Measurements from ENCODE around the gene ZNF687. TPM values are rescaled to one million over a fixed set of nuclear protein-coding genes. Genes with fewer than 3 reads are reported as not detected.

Gene ZNF687
- total and polyA plus RNA-seq, 7 donors, result 4.6 to 14.8 (median 11.7) TPM

DNA sequence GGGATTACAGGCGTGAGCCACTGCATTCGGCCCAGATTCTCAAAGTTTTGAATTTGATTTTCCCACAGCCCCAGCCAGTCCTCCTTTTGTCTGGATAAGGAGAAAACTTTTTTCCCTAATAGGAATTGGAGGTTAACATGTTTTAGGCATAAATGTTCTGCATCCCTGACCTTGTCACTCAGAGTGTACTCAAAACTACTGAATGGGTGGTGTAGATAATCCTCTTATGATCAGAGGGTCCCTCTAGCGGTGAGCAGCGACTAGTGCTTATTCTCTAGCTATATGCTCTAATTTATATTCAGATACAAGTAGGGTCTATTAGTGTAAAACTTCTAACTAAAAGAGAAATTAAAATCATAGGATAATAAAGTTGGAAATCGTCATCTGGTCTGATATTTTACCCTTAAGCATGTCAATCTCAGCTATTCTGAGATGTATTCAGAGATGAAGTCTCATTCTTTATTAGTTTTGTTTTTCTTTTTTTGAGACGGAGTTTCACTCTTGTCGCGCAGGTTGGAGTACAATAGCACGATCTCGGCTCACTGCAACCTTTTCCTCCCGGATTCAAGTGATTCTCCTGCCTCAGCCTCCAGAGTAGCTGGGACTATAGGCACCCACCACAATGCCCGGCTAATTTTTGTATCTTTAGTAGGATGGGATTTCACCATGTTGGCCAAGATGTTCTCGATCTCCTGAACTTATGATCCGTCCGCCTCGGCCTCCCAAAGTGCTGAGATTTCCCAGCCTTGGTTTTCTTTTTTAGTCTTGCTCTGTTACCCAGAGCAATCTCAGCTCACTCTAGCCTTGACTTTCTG lies 30.2 kb upstream of the ZNF687 start:
- DNase-seq (peak; percentile 29 to 63), ATAC-seq (peak; percentile 46 to 60 (median 50))
- Histone ChIP-seq H3K36me3 (ENCODE audit: insufficient read depth in 1 of 2, low read depth in 1 of 2) (peaks cover 6 to 32% of the 10 kb centered on the region in 2 donors), H3K9me3 (no peaks in the 10 kb centered on the region), H3K4me3 (no peak overlapping the region), H3K27me3 (ENCODE audit: insufficient read depth in 3 of 3, low read length in 2 of 3) (no peaks in the 10 kb centered on the region), H3K27ac (peak overlapping the region; percentile 20), H3K4me1 (peaks cover 13% of the 10 kb centered on the region)
- intact Hi-C loops (cut with DNase I), result loop anchor here (1.0 to 2.0 kb wide), 2 partner anchors 53 to 55 kb away; partner anchors contain the start of gene PIP5K1A (in 1 of the 2)
- TF ChIP-seq, protein P1, sequence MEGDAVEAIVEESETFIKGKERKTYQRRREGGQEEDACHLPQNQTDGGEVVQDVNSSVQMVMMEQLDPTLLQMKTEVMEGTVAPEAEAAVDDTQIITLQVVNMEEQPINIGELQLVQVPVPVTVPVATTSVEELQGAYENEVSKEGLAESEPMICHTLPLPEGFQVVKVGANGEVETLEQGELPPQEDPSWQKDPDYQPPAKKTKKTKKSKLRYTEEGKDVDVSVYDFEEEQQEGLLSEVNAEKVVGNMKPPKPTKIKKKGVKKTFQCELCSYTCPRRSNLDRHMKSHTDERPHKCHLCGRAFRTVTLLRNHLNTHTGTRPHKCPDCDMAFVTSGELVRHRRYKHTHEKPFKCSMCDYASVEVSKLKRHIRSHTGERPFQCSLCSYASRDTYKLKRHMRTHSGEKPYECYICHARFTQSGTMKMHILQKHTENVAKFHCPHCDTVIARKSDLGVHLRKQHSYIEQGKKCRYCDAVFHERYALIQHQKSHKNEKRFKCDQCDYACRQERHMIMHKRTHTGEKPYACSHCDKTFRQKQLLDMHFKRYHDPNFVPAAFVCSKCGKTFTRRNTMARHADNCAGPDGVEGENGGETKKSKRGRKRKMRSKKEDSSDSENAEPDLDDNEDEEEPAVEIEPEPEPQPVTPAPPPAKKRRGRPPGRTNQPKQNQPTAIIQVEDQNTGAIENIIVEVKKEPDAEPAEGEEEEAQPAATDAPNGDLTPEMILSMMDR (IDR thresholded peaks at IDR 0.05), result peak; percentile 81
- WGBS, 3 donors, result 62 to 69% (median 62%) methylated on average over 16 of the region's 16 CpGs

DNA sequence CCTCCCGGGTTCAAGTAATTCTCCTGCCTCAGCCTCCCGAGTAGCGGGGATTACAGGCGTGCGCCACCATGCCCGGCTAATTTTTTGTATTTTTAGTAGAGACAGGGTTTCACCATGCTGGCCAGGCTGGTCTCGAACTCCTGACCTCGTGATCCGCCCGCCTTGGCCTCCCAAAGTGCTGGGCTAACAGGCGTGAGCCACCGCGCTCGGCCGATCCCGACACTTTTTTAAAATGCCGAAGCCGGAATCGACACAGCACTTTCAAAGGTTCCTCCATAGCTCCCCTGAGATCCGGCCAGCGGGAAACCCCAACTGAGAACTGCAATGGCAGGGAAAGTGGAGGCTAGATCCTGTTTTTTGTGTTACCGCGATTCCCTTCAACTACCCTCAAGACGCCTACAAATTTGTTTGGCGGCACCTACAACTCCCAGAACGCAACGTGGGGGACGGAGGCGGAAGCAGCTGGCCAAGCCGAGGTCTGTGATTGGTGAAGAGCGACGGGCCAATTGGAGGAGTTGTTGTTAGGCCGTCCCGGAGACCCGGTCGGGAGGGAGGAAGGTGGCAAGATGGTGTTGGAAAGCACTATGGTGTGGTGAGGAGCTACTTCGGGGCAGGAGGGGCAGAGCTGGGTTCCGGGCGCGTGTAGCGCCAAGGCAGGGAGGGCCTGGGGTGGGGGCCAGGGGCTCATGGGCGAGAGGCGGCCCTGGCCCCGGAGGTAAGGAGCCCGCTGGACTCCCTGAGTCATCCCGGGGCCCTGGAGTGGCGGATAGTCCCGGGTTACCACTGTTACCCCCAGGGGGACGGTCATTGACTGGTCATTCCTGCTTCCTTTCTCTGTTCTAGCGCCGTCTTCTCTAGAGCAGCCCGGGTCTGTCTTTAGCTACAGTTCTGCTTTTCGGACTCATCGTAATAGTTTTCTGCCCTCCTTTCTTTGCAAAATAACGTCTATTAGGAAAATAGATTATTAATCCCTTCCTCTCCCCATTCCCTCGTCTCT lies 27.6 kb upstream of the ZNF687 start, which contains the start of gene PSMD4:
Gene PSMD4 (plus strand): TSS at position 518 of the 997 bp plus-strand sequence. CDS start 49 bp downstream, at position 567.
- DNase-seq (peak; percentile 93 to 97), ATAC-seq (peak; percentile 96 to 99 (median 98))
- no peaks in the 10 kb centered on the region for H3K9me3 ChIP-seq
- 7 to 8% (median 8%) methylated on average over 54 to 56 of the region's 56 CpGs for WGBS, 3 donors
- H3K27me3 ChIP-seq (ENCODE audit: insufficient read depth in 3 of 3, low read length in 2 of 3), result no peaks in the 10 kb centered on the region
- peak within 1 kb of the TSS; percentile 98 for H3K27ac ChIP-seq
- TF ChIP-seq, protein P1 (IDR thresholded peaks at IDR 0.05), result no peak
- H3K4me1 ChIP-seq, result peaks cover 35% of the 10 kb centered on the region
- intact Hi-C loops (cut with DNase I), result no loop called here
- H3K4me3 ChIP-seq, result peak within 1 kb of the TSS; percentile 100
- peaks cover 0 to 5% of the 10 kb centered on the region in 2 donors for H3K36me3 ChIP-seq (ENCODE audit: insufficient read depth in 1 of 2, low read depth in 1 of 2)

DNA sequence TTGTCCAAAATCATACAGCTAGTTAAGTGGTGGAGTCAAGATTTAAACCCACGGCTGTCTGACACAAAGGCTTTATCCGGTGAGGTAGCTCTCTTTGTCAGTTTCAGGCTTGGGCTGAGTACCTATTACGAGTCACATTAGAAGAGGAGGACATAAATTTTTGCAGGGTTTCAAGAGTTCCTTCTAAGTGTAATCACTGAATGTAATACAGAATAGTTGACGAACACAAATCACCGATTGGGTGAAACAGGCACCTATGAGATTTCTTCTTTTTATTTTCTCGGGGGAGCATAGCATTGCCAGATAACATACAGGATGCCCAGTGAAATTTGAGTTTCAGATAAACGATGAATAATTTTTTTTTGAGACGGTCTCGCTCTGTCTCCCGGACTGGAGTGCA lies 26.7 kb upstream of the ZNF687 start:
- TF ChIP-seq, protein P1 (IDR thresholded peaks at IDR 0.05), result no peak
- Histone ChIP-seq H3K27ac (peak overlapping the region; percentile 98), H3K4me1 (peaks cover 35% of the 10 kb centered on the region), H3K27me3 (ENCODE audit: insufficient read depth in 3 of 3, low read length in 2 of 3) (no peaks in the 10 kb centered on the region), H3K36me3 (ENCODE audit: insufficient read depth in 1 of 2, low read depth in 1 of 2) (no peaks in the 10 kb centered on the region), H3K4me3 (peak overlapping the region; percentile 100), H3K9me3 (no peaks in the 10 kb centered on the region)
- intact Hi-C loops (cut with DNase I), result no loop called here
- 20 to 24% (median 21%) methylated on average over 10 of the region's 10 CpGs for WGBS, 3 donors
- ATAC-seq (peak in 1 of 4 donors; percentile 4), DNase-seq (no peak)

DNA sequence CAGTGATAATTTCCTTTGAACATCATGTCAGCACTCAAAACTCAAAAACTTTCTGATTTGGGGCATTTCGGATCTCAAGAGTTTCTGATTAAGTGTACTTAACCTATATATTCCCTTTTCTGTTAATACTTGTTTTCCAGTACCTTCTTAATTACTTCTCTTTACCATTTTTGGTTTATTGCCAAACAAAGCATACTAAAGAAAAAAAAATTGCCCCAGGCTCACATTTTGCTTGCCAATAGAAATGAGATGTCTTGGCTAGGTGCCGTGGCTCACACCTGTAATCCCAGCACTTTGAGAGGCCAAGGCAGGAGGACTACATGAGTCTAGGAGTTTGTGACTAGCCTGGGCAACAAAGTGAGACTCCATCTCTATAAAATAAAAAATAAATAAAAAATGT lies 22.7 kb upstream of the ZNF687 start:
- Histone ChIP-seq H3K9me3 (no peaks in the 10 kb centered on the region), H3K36me3 (ENCODE audit: insufficient read depth in 1 of 2, low read depth in 1 of 2) (peaks cover 4 to 27% of the 10 kb centered on the region in 2 donors), H3K27me3 (ENCODE audit: insufficient read depth in 3 of 3, low read length in 2 of 3) (no peaks in the 10 kb centered on the region), H3K27ac (no peak overlapping the region), H3K4me1 (peaks cover 35% of the 10 kb centered on the region), H3K4me3 (no peak overlapping the region)
- intact Hi-C loops (cut with DNase I), result no loop called here
- ATAC-seq (no peak), DNase-seq (no peak)
- TF ChIP-seq, protein P1 (IDR thresholded peaks at IDR 0.05), result no peak
- 80 to 88% (median 85%) methylated on average over 2 of the region's 2 CpGs for WGBS, 3 donors
